HG03442 (cell line): Measurements from ENCODE around the gene NOTCH4.
A peak's percentile ranks its signal among the peaks of the same experiment; 100 is the strongest.
"Not testable (repeated sequence)": the region's sequence is repeated elsewhere in the genome, so short reads cannot be mapped to it uniquely, and the experiment has no call there.

Source experiments
- ATAC-seq: cut with Tn5 transposase; IDR thresholded peaks from one replicate; pipeline ENCODE4 v1.9.1; 2021; ENCODE audit warnings: mild to moderate bottlenecking, moderate library complexity; ENCODE audit not compliant: unreplicated experiment

Gene NOTCH4

GRCh38 chr6:32194825-32195651, 28.8 kb downstream of the NOTCH4 start:
- ATAC-seq, result no peak

GRCh38 chr6:32194388-32194787, 29.5 kb downstream of the NOTCH4 start:
- no peak for ATAC-seq

- ATAC-seq, result not testable (repeated sequence)
These were observed 30.8 kb downstream of the NOTCH4 start for GRCh38 chr6:32193096-32193495.

- ATAC-seq, result no peak
These were observed 31.2 kb downstream of the NOTCH4 start, which contains the start of gene GPSM3 for GRCh38 chr6:32192608-32193039. Gene GPSM3 (minus strand): TSS chr6:32192643. CDS start chr6:32192513, 130 bp downstream.

GRCh38 chr6:32191696-32192607, 31.9 kb downstream of the NOTCH4 start:
- ATAC-seq, result no peak

- no peak for ATAC-seq
These were observed 32.8 kb downstream of the NOTCH4 start for GRCh38 chr6:32190911-32191677.

- ATAC-seq, result peak; percentile 49
These were observed 33.6 kb downstream of the NOTCH4 start, which contains the start of gene PBX2 for GRCh38 chr6:32190054-32190851. Gene PBX2 (minus strand): TSS chr6:32190202. CDS start chr6:32189915, 287 bp downstream.

GRCh38 chr6:32189742-32190053, 34.2 kb downstream of the NOTCH4 start:
- no peak for ATAC-seq

- no peak for ATAC-seq
These were observed 34.7 kb downstream of the NOTCH4 start for GRCh38 chr6:32189069-32189741.

- ATAC-seq, result no peak
These were observed 35.3 kb downstream of the NOTCH4 start for GRCh38 chr6:32188381-32189068.

GRCh38 chr6:32187725-32188380, 36.0 kb downstream of the NOTCH4 start:
- not testable (repeated sequence) for ATAC-seq

GRCh38 chr6:32187009-32187709, 36.7 kb downstream of the NOTCH4 start:
- no peak for ATAC-seq

GRCh38 chr6:32186151-32186840, 37.6 kb downstream of the NOTCH4 start:
- ATAC-seq, result not testable (repeated sequence)

GRCh38 chr6:32185681-32186131, 38.2 kb downstream of the NOTCH4 start:
- ATAC-seq, result peak; percentile 30

- ATAC-seq, result no peak
These were observed 39.7 kb downstream of the NOTCH4 start, which contains the start of gene AGER for GRCh38 chr6:32184084-32184640. Gene AGER (minus strand): TSS chr6:32184253. CDS start chr6:32184222, 31 bp downstream.

- ATAC-seq, result no peak
These were observed 40.3 kb downstream of the NOTCH4 start for GRCh38 chr6:32183483-32184083.
